ENCODE measurements around the gene ETFRF1.

Gene ETFRF1

DNA sequence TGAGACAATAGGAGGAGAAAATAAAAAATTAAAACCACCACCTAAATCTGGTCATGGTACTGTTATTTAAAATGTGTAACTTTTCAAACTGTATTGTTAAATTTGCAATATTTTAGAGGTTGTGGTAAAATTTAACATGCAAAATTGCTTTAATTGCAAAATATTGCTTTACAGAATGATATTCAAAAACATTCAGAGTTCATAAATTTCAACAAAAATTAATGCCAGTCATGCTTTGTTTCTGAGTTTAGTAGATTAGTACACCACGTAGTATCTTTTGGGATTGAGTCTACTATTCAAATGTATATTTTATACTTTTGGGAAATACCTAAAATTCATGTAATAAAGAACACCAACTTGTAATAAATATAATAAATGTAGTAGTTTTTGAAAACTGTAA, 18.3 kb downstream of the ETFRF1 start:
- no peak for DNase-seq (ENCODE audit: low read depth in 2 of 2)

DNA sequence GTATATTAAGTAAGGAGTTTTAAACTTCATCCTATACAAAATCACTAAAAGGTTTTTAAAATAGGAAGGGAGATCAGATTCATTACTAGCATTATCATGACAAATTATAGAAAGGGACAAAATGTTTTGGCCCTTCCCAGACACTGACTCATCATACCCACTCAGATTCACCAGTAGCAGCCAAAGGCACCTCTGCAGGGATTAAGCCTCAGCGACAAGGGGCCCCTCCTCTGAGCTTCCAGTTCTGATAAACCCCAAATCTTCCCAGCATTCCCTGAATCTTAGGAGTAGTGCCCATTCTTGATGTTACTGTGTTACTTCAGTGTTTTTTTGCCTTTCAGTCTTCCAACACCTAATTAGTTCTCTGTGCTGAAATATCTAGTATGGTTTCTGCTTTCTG, 41.2 kb downstream of the ETFRF1 start:
- DNase-seq (ENCODE audit: low read depth in 2 of 2), result no peak

- DNase-seq (ENCODE audit: low read depth in 2 of 2), result no peak
Observed at GRCh38 chr12:25236626-25237025, 41.6 kb downstream of the ETFRF1 start.

GRCh38 chr12:25241167-25242020, 46.4 kb downstream of the ETFRF1 start:
- no peak for DNase-seq (ENCODE audit: low read depth in 2 of 2)

- no peak for DNase-seq (ENCODE audit: low read depth in 2 of 2)
Observed at GRCh38 chr12:25242981-25243679, 48.1 kb downstream of the ETFRF1 start.

GRCh38 chr12:25243680-25243990, 48.6 kb downstream of the ETFRF1 start:
- no peak for DNase-seq (ENCODE audit: low read depth in 2 of 2)

- DNase-seq (ENCODE audit: low read depth in 2 of 2), result no peak
Observed at GRCh38 chr12:25245491-25245890, 50.5 kb downstream of the ETFRF1 start.

GRCh38 chr12:25248137-25248536, 53.1 kb downstream of the ETFRF1 start:
- DNase-seq (ENCODE audit: low read depth in 2 of 2), result no peak

DNA sequence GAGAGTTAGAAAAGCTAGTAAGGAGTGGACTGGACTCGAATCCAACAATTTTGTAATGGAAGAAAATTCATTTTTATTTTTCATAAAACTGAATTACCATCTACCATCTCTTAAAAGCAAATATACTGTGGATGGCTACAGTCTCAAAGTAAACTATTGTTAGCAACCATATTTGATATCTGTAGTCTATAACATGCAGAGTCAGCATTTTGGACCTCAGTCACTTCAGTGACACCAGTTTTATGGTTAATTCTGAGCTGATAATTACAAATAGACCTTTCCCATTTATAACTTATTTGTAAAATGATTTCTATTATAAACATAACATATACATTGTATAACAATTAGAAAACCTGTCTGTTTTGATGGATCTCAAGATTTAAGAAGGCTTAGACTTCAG, 53.7 kb downstream of the ETFRF1 start:
- no peak for DNase-seq (ENCODE audit: low read depth in 2 of 2)

DNA sequence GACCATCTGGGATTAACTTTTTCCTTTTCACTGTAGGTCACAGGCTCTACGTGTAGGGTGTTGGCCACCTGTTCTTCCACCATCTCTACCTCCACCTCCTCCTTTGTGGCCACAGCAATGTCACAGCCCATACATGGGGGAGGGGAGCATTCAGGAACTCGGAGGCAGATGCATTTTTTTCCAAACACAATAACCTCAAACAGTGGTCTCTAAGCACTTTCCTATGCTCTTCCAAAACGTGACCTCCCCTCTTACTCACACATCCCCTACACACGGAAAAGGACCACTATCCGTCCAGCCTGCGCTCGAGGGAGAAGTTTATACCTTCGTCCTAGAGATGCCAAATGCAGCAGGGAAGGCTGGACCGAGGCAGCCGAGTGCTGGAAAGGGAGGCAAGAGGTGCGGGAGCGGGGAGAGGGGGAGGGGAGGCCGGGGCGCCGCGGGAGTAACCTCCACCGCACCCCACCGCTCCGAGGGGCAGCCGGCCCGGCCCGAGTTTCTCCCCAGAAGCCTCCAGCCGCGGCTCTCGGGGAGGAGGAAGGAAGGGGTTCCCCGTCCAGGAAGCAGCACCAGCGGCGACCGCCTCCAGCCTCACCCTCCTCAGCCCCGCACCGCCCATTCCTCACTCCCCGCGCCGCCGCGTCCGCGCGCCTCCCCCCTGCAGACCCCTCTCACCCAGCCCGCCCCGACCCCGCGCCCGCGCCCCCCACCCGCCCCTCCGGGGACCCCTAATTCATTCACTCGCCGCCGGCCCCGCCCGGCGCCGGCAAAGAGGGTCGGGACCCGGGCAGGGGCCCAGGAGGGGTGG, 55.1 kb downstream of the ETFRF1 start:
- peak; percentile 11 to 22 for DNase-seq (ENCODE audit: low read depth in 2 of 2)

GRCh38 chr12:25250744-25251730, 56.0 kb downstream of the ETFRF1 start, which contains the start of gene KRAS:
Gene KRAS, minus strand, starts transcription at chr12:25250929.
- DNase-seq (ENCODE audit: low read depth in 2 of 2), result peak; percentile 79 to 87

GRCh38 chr12:25251769-25252168, 56.7 kb downstream of the ETFRF1 start:
- no peak for DNase-seq (ENCODE audit: low read depth in 2 of 2)

DNA sequence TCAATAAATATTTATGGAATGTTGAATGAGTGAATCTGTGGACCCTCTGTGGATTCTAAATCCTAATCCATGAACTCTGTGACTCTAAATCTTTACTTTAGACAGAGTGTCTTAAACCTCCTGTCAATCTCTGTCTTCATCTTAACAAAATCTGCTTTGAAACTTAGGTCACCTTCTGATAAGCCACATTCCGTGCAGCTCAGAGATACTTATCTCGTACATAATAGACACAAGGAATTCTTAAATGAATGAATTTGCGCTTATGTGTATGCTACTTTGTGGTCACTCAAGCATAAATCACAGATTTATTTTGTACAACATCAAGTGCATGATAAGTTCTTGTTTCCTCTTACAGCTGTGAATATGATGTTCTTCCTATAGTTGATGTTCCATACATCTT, 57.9 kb downstream of the ETFRF1 start:
- DNase-seq (ENCODE audit: low read depth in 2 of 2), result no peak

- no peak for DNase-seq (ENCODE audit: low read depth in 2 of 2)
Observed at GRCh38 chr12:25253371-25254068, 58.5 kb downstream of the ETFRF1 start.

- no peak for DNase-seq (ENCODE audit: low read depth in 2 of 2)
Observed at GRCh38 chr12:25254271-25254880, 59.3 kb downstream of the ETFRF1 start.
